ENCODE data around the gene DAD1.

GRCh38 chr14:22541721-22542120, 47.3 kb downstream of the DAD1 start:
- TF ChIP-seq EZH2 (IDR thresholded peaks at IDR 0.05; ENCODE audit: low read length), result no peak
- TF ChIP-seq CTCF (optimal IDR thresholded peaks at IDR 0.05 in 1 of 3, IDR thresholded peaks at IDR 0.05 in 1 of 3, conservative IDR thresholded peaks at IDR 0.05 in 1 of 3; ENCODE audit: extremely low read depth in 1 of 3, insufficient read depth in 2 of 3, low read length in 3 of 3), result no peak

All from keratinocyte (primary cell).